Esophagus muscularis mucosa (tissue), 4 donors: Measurements from ENCODE around the gene ADGRA1.

ENCODE experiments used
- EP300 ChIP-seq: sonication (generic); formaldehyde crosslinking; IDR thresholded peaks from one replicate; pipeline ENCODE4 v1.6.1; 2017; ENCODE audit warnings: antibody characterized with exemption
- POLR2AphosphoS5 ChIP-seq, 2 donors: sonication (generic); formaldehyde crosslinking; IDR thresholded peaks; one replicate each; pipeline ENCODE4 v1.6.1; 2017; ENCODE audit warnings: antibody characterized with exemption in 2 of 2
- TF ChIP-seq, protein P1 (sequence below), 3 experiments: fragments of 200-600 bp in 2 of 3; fragments of 450-650 bp in 1 of 3; sonication (generic) in 2 of 3; IDR thresholded peaks; one replicate each; pipeline ENCODE4 v1.5.1; 2017 to 2019; ENCODE audit warnings: antibody characterized with exemption in 3 of 3, mild to moderate bottlenecking in 2 of 3, moderate library complexity in 1 of 3

DNA sequence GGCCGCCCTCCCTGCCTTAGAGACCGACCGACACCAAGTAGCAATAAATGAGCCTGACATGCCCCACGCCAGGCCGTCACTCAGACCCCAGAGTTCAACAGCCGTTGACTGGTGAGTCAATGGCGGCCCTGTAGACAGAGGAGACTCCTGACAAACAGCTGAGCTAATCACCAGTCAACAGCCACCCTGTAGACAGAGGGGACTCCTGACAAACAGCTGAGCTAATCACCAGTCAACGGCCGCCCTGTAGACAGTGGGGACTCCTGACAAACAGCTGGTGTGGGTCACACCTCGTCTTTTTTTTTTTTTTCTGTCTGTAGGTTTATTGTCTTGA lies 55.4 kb downstream of the ADGRA1 start:
- no peak for TF ChIP-seq EP300
- TF ChIP-seq, protein P1, sequence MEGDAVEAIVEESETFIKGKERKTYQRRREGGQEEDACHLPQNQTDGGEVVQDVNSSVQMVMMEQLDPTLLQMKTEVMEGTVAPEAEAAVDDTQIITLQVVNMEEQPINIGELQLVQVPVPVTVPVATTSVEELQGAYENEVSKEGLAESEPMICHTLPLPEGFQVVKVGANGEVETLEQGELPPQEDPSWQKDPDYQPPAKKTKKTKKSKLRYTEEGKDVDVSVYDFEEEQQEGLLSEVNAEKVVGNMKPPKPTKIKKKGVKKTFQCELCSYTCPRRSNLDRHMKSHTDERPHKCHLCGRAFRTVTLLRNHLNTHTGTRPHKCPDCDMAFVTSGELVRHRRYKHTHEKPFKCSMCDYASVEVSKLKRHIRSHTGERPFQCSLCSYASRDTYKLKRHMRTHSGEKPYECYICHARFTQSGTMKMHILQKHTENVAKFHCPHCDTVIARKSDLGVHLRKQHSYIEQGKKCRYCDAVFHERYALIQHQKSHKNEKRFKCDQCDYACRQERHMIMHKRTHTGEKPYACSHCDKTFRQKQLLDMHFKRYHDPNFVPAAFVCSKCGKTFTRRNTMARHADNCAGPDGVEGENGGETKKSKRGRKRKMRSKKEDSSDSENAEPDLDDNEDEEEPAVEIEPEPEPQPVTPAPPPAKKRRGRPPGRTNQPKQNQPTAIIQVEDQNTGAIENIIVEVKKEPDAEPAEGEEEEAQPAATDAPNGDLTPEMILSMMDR (IDR thresholded peaks at IDR 0.05) = no peak
- no peak for TF ChIP-seq POLR2AphosphoS5 (IDR thresholded peaks at IDR 0.05)
